Measurements from ENCODE around the gene NCR3LG1.

Gene NCR3LG1

GRCh38 chr11:17371614-17372013 is 20.0 kb downstream of the NCR3LG1 start:
- no peak for DNase-seq

- DNase-seq, result no peak
Measured at GRCh38 chr11:17375547-17375946, 23.9 kb downstream of the NCR3LG1 start.

GRCh38 chr11:17376493-17376892 is 24.9 kb downstream of the NCR3LG1 start:
- no peak for DNase-seq

- DNase-seq, result no peak
Measured at GRCh38 chr11:17378655-17379054, 27.1 kb downstream of the NCR3LG1 start.

GRCh38 chr11:17379383-17380180 is 28.0 kb downstream of the NCR3LG1 start:
- DNase-seq, result no peak

GRCh38 chr11:17381156-17381555 is 29.6 kb downstream of the NCR3LG1 start:
- no peak for DNase-seq

- no peak for DNase-seq
Measured at GRCh38 chr11:17382046-17382728, 30.6 kb downstream of the NCR3LG1 start.

- DNase-seq, result no peak
Measured at GRCh38 chr11:17383461-17383860, 31.9 kb downstream of the NCR3LG1 start.

GRCh38 chr11:17384002-17384511 is 32.5 kb downstream of the NCR3LG1 start:
- peak; percentile 78 for DNase-seq

GRCh38 chr11:17385492-17385891 is 33.9 kb downstream of the NCR3LG1 start:
- no peak for DNase-seq

- no peak for DNase-seq
Measured at GRCh38 chr11:17385926-17386325, 34.3 kb downstream of the NCR3LG1 start.

GRCh38 chr11:17386331-17387084 is 34.9 kb downstream of the NCR3LG1 start:
- peak; percentile 43 for DNase-seq

GRCh38 chr11:17387254-17387653 is 35.7 kb downstream of the NCR3LG1 start:
- DNase-seq, result no peak

- DNase-seq, result no peak
Measured at GRCh38 chr11:17387811-17388210, 36.2 kb downstream of the NCR3LG1 start.

GRCh38 chr11:17388609-17389210 is 37.1 kb downstream of the NCR3LG1 start, which contains the start of gene KCNJ11:
Gene KCNJ11, minus strand, starts transcription at chr11:17388659. Its CDS starts 568 bp downstream, at chr11:17388091.
- DNase-seq, result no peak

- peak; percentile 86 for DNase-seq
Measured at GRCh38 chr11:17389211-17389956, 37.8 kb downstream of the NCR3LG1 start.

GRCh38 chr11:17389957-17390649 is 38.5 kb downstream of the NCR3LG1 start:
- no peak for DNase-seq

- no peak for DNase-seq
Measured at GRCh38 chr11:17391493-17392355, 40.1 kb downstream of the NCR3LG1 start.

- no peak for DNase-seq
Measured at GRCh38 chr11:17392872-17393271, 41.3 kb downstream of the NCR3LG1 start.

GRCh38 chr11:17393472-17393871 is 41.9 kb downstream of the NCR3LG1 start:
- no peak for DNase-seq
